ENCODE results near the gene BDNF.

- TF ChIP-seq, protein P1, sequence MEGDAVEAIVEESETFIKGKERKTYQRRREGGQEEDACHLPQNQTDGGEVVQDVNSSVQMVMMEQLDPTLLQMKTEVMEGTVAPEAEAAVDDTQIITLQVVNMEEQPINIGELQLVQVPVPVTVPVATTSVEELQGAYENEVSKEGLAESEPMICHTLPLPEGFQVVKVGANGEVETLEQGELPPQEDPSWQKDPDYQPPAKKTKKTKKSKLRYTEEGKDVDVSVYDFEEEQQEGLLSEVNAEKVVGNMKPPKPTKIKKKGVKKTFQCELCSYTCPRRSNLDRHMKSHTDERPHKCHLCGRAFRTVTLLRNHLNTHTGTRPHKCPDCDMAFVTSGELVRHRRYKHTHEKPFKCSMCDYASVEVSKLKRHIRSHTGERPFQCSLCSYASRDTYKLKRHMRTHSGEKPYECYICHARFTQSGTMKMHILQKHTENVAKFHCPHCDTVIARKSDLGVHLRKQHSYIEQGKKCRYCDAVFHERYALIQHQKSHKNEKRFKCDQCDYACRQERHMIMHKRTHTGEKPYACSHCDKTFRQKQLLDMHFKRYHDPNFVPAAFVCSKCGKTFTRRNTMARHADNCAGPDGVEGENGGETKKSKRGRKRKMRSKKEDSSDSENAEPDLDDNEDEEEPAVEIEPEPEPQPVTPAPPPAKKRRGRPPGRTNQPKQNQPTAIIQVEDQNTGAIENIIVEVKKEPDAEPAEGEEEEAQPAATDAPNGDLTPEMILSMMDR (conservative IDR thresholded peaks at IDR 0.05), result no peak
- TF ChIP-seq ZFX (IDR thresholded peaks at IDR 0.05), result no peak
Measured at GRCh38 chr11:27656806-27657483, 43.3 kb downstream of the BDNF start.

Measured in C4-2B (cell line).